K562 (cell line): Measurements from ENCODE around the gene RNF135. TPM values are rescaled to one million over a fixed set of nuclear protein-coding genes. Genes with fewer than 3 reads are reported as not detected.
A peak's percentile ranks its signal among the peaks of the same experiment; 100 is the strongest.

Experiments used
- ATAC-seq: fragments of 200-7000 bp; cut with Tn5 transposase; 3 replicates; pipeline ENCODE4 v1.9.1; 2020; ENCODE audit warnings: moderate library complexity
- BruUV-seq: library from RNA; stranded (reverse); fragments of 400-500 nt; replicated peaks from 2 replicates; lab custom pipeline; 2021; lab: Mats Ljungman, UMichigan
- CTCF ChIA-PET: fragments of 300-600 bp; formaldehyde crosslinking; extraction: SDS; loops from one replicate; lab custom pipeline; 2021; ENCODE audit warnings: low intra/inter-chr PET ratio; lab: Yijun Ruan, JAX
- POLR2A ChIA-PET: fragments of 300-600, 350-650 bp; sonication (Branson Sonifier 250); formaldehyde crosslinking; extraction: SDS; loops from one replicate; lab custom pipeline; 2021; ENCODE audit warnings: antibody characterized with exemption, inconsistent platforms; lab: Yijun Ruan, JAX
- DNase-seq, 4 experiments: peaks; one replicate each; pipeline versions ENCODE4 v3.0.0 to v3.0.0-alpha.2; 2011 to 2018; ENCODE audit warnings: low spot score in 3 of 4, mixed read lengths in 3 of 4; ENCODE audit errors: extremely low read depth in 1 of 4
- FAIRE-seq: peaks from 2 replicates; lab custom pipeline; 2011; peaks lifted over from hg19 to GRCh38; lab: Jason Lieb, UNC
- H2AFZ ChIP-seq: 2 replicates; pipeline ENCODE4 v1.6.0; 2011; ENCODE audit warnings: low read depth, low read length, control low read depth, inconsistent platforms
- H3K27ac ChIP-seq: fragments of 200-600 bp; 3 replicates; pipeline ENCODE4 v1.8.0; 2011; ENCODE audit warnings: low read depth, mild to moderate bottlenecking, control low read depth, inconsistent platforms, low read length, moderate library complexity, mixed read lengths; ENCODE audit errors: extremely low read depth
- H3K27me3 ChIP-seq, 2 experiments: fragments of 300-600 bp in 1 of 2; 2 replicates in 1 of 2; 3 replicates in 1 of 2; pipeline versions ENCODE4 v1.6.0 to v1.8.0; 2011; ENCODE audit warnings: inconsistent platforms in 2 of 2, low read length in 2 of 2, mild to moderate bottlenecking in 1 of 2, mixed read lengths in 1 of 2, moderate library complexity in 1 of 2; ENCODE audit not compliant: control insufficient read depth in 2 of 2, insufficient read depth in 2 of 2
- H3K36me3 ChIP-seq: fragments of 300-600 bp; 3 replicates; pipeline ENCODE4 v1.8.0; 2011; ENCODE audit warnings: mild to moderate bottlenecking, low read length, inconsistent platforms; ENCODE audit not compliant: control insufficient read depth, insufficient read depth
- H3K4me1 ChIP-seq, 2 experiments: fragments of 200-600 bp in 1 of 2; replicated peaks in 1 of 2; 2 replicates in 1 of 2; 3 replicates in 1 of 2; pipeline versions ENCODE4 v1.5.1 to v1.8.0; 2011; ENCODE audit warnings: inconsistent platforms in 2 of 2, low read length in 2 of 2, mild to moderate bottlenecking in 1 of 2, mixed read lengths in 1 of 2, moderate library complexity in 1 of 2; ENCODE audit not compliant: control insufficient read depth in 2 of 2, insufficient read depth in 2 of 2
- H3K4me2 ChIP-seq: 2 replicates; pipeline ENCODE4 v1.6.1; 2011; ENCODE audit warnings: low read length, control low read depth, inconsistent platforms, mixed read lengths; ENCODE audit not compliant: insufficient read depth
- H3K4me3 ChIP-seq: fragments of 200-600 bp; sonication (generic), shearing (Covaris generic); 2 replicates; pipeline ENCODE4 v1.5.1; 2016; ENCODE audit warnings: control low read depth, inconsistent platforms
- H3K79me2 ChIP-seq: fragments of 200-600 bp; 3 replicates; pipeline ENCODE4 v1.8.0; 2011; ENCODE audit warnings: low read length, inconsistent platforms; ENCODE audit not compliant: control insufficient read depth, insufficient read depth
- H3K9ac ChIP-seq, 2 experiments: 2 replicates each; pipeline versions ENCODE4 v1.6.0 to v1.6.1; 2011; ENCODE audit warnings: low read depth in 2 of 2, low read length in 2 of 2, control low read depth in 1 of 2, inconsistent platforms in 1 of 2, mild to moderate bottlenecking in 1 of 2, mixed read lengths in 1 of 2; ENCODE audit not compliant: insufficient read depth in 1 of 2
- H3K9me1 ChIP-seq: one replicate; pipeline ENCODE4 v1.6.0; 2011; ENCODE audit warnings: inconsistent platforms, mild to moderate bottlenecking, low read length, moderate library complexity; ENCODE audit not compliant: control insufficient read depth, insufficient read depth
- H3K9me3 ChIP-seq: replicated peaks from 2 replicates; pipeline ENCODE4 v1.5.1; 2011; ENCODE audit warnings: low read depth, low read length, inconsistent platforms; ENCODE audit not compliant: control insufficient read depth, insufficient read depth
- H4K20me1 ChIP-seq: replicated peaks from 2 replicates; pipeline ENCODE4 v1.6.1; 2011; ENCODE audit warnings: low read length, inconsistent platforms, mixed read lengths; ENCODE audit not compliant: control insufficient read depth, insufficient read depth
- BMI1 ChIP-seq: fragments of 150-350 bp; IDR thresholded peaks from 2 replicates; pipeline ENCODE4 v1.6.1; 2014; ENCODE audit warnings: low read length
- SMC3 ChIP-seq: conservative IDR thresholded peaks from 2 replicates; pipeline ENCODE4 v1.6.1; 2011; ENCODE audit warnings: low read depth, low read length, improper control_type of control experiment; ENCODE audit not compliant: insufficient read depth
- SOX6 ChIP-seq: fragments of 450-650 bp; IDR thresholded peaks from 2 replicates; pipeline ENCODE4 v1.6.1; 2014; ENCODE audit warnings: mild to moderate bottlenecking
- WGBS: fragments of 100-300 bp; shearing (Covaris generic); methylation state at CpG from one replicate; pipeline ENCODE4 v1.1.6; 2016; ENCODE audit warnings: low coverage, mixed read lengths; ENCODE audit not compliant: insufficient coverage; ENCODE audit errors: missing lambda C conversion rate; 5-methylcytosine and 5-hydroxymethylcytosine counted together
- in situ Hi-C: fragments of 300-500 bp; cut with MboI; formaldehyde crosslinking; loops from 4 replicates; pipeline ENCODE4 v1.15.0; 2018; ENCODE audit warnings: inconsistent platforms, mixed read lengths
- intact Hi-C: fragments of 100-400 bp; cut with micrococcal nuclease; formaldehyde crosslinking; loops from 2 replicates; pipeline ENCODE4 v1.14.2; 2022
- polyA plus RNA-seq, 8 experiments: library from polyadenylated mRNA; depleted of rRNA in 4 of 8; stranded (reverse) in 5 of 8; unstranded in 3 of 8; fragments of >200 nt; fragmentation: Nextera tagmentation in 2 of 8; fragmentation: Illumina TruSeq in 1 of 8; extraction: Ambion mirVana in 2 of 8; extraction: Trizol in 1 of 8; gene quantifications; 2 replicates each; pipeline versions ENCODE4 v1.2.1 to v1.2.3, GENCODE V29; 2011 to 2014; ENCODE audit warnings: inconsistent platforms in 1 of 8, missing spikeins in 1 of 8
- total RNA-seq, 7 experiments: library from RNA; depleted of rRNA in 6 of 7; stranded (reverse); fragments of >200 nt in 6 of 7; fragmentation: Illumina TruSeq in 2 of 7; extraction: Trizol in 2 of 7; gene quantifications; 2 replicates each; pipeline versions ENCODE4 v1.2.1 to v1.2.3, GENCODE V29; 2011 to 2021; ENCODE audit warnings: low replicate concordance in 1 of 7
- TF ChIP-seq, protein P1 (sequence below), 3 experiments: IDR thresholded peaks in 2 of 3; conservative IDR thresholded peaks in 1 of 3; 2 replicates each; pipeline ENCODE4 v1.5.1; 2011 to 2012; ENCODE audit warnings: low read length in 3 of 3, mild to moderate bottlenecking in 3 of 3, control low read depth in 2 of 3, improper control_type of control experiment in 1 of 3, inconsistent platforms in 1 of 3, low read depth in 1 of 3, mixed read lengths in 1 of 3, moderate library complexity in 1 of 3; ENCODE audit not compliant: insufficient read depth in 2 of 3

Gene RNF135
- total and polyA plus RNA-seq, 9 of the 15 experiments (the other 6 are each of a cell fraction or from before 2014, with no cell fraction given) = 0.08 TPM; not detected in 8

DNA sequence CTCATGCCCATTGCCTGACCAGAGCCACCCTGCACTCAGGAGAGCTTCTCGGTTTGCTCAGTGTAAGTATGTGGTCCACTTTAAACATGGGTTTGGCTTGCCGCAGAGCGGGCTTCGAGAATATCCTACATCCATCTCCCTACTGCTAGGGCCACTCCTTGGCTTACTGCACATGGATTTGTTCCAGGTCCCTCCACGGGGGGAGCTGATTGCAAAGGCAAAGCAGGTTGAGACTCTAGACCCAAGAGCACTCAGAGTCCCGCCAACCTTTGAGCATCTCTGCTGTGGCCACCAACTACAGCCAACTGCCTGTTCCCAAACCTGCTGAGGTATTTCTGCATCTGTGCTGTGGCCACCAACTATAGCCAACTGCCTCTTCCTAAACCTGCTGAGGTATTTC lies 26.4 kb downstream of the RNF135 start:
- H3K9ac ChIP-seq = no peak overlapping the region
- H2AFZ ChIP-seq = no peak overlapping the region
- 9% methylated on average over 6 of the region's 6 CpGs for WGBS
- peaks cover 8 to 21% of the 10 kb centered on the region in 2 experiments; a peak in 3 of 5 replicates for H3K27me3 ChIP-seq
- no peaks in the 10 kb centered on the region for H3K4me1 ChIP-seq
- intact Hi-C loops = no loop called here
- H3K4me3 ChIP-seq = no peak overlapping the region
- in situ Hi-C loops = no loop called here
- peak; percentile 70 for ATAC-seq
- no peak overlapping the region for H3K27ac ChIP-seq
- peak in 1 of 4 experiments; percentile 16 for DNase-seq
- ChIA-PET CTCF (no interaction called here), POLR2A (interaction anchor here (1.0 to 1.5 kb wide), 2 partner anchors 9 to 11 kb away, joined by 3 read pairs; no protein-coding TSS in a partner anchor)
- no peaks in the 10 kb centered on the region for H3K9me1 ChIP-seq
- H3K79me2 ChIP-seq = no peaks in the 10 kb centered on the region
- H3K9me3 ChIP-seq = no peaks in the 10 kb centered on the region
- BruUV-seq = no TSS peak
- H4K20me1 ChIP-seq = no peaks in the 10 kb centered on the region
- no peak overlapping the region for H3K4me2 ChIP-seq
- FAIRE-seq = no peak
- no peaks in the 10 kb centered on the region for H3K36me3 ChIP-seq
- TF ChIP-seq SOX6 (no peak), BMI1 (no peak), SMC3 (no peak)
- TF ChIP-seq, protein P1, sequence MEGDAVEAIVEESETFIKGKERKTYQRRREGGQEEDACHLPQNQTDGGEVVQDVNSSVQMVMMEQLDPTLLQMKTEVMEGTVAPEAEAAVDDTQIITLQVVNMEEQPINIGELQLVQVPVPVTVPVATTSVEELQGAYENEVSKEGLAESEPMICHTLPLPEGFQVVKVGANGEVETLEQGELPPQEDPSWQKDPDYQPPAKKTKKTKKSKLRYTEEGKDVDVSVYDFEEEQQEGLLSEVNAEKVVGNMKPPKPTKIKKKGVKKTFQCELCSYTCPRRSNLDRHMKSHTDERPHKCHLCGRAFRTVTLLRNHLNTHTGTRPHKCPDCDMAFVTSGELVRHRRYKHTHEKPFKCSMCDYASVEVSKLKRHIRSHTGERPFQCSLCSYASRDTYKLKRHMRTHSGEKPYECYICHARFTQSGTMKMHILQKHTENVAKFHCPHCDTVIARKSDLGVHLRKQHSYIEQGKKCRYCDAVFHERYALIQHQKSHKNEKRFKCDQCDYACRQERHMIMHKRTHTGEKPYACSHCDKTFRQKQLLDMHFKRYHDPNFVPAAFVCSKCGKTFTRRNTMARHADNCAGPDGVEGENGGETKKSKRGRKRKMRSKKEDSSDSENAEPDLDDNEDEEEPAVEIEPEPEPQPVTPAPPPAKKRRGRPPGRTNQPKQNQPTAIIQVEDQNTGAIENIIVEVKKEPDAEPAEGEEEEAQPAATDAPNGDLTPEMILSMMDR (IDR thresholded peaks at IDR 0.05 in 2 of 3, conservative IDR thresholded peaks at IDR 0.05 in 1 of 3; ENCODE audit: insufficient read depth in 2 of 3, low read depth in 1 of 3, low read length in 3 of 3) = peak; percentile 4 to 18 (median 8); a peak in 1 of 6 replicates
- TF ChIP-seq, all 486 proteins: peak for 1
